Measurements from ENCODE around the gene RNASE1.
"Not testable (repeated sequence)": the region's sequence is repeated elsewhere in the genome, so short reads cannot be mapped to it uniquely, and the experiment has no call there.

RNASE1 gene

DNA sequence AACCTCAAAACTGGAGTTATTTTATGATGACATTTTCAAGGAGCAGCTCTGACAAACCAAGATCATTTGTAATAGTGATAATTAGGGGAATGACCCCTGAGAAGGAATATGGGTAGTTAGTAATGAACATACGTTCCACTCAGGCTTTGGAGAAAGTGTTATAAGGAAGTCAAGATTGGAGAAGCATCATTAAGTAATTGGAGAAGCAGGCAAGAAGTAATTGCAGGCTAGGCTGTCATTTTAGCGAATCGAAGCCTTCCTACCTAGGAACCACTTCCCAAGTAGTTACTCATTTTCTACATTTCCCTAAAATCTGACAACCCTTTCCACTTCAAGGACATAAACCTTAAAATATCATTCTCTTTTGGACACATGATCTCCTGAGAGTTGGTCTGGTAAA lies 33.2 kb downstream of the RNASE1 start:
- no peak for DNase-seq

DNA sequence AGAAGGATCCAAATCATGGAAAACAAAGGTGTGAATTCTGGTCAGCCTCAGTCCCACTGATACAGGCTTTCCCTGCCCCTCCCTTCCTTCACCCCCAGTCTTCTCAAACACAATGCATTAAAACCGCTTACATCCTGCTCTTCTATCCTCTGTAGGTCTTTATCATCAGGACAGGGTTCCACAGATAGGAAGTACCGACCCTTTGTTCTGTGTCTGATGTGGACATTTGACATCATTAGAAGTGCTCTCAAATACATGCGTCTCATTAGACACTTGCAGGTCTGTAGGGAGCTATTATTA lies 34.1 kb downstream of the RNASE1 start:
- DNase-seq = no peak

DNA sequence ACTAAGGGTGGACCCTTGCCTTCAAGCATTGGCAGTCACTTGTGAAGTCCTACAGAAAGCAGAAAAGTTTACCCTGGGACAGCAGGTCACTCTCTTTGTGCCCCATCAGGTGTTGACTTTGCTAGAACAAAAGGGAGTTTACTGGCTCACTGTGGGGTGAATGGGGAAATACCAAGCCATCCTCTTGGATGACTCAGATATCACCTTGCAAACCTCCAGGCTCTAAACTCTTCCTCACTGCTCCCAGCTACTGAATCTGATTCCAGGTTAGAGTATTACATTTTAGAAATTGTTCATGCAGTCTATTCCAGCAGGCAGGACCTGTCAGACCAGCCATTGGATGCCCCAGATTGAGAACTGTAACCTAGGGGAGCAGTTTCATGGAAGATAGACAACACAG lies 41.7 kb downstream of the RNASE1 start:
- DNase-seq = no peak

DNA sequence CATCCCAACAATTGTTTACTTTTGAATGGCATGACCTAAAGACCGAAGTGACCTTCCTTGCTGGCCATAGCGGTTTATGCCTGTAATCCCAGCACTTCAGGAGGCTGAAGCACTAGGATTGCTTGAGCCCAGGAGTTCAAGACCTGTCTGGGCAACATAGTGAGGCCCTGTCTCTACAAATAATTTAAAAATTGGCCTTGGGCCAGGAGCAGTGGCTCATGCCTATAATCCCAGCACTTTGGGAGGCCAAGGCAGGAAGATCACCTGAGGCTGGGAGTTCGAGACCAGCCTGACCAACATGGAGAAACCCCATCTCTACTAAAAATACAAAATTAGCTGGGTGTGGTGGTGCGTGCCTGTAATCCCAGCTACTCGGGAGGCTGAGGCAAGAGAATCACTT lies 43.2 kb downstream of the RNASE1 start:
- DNase-seq = not testable (repeated sequence)

DNA sequence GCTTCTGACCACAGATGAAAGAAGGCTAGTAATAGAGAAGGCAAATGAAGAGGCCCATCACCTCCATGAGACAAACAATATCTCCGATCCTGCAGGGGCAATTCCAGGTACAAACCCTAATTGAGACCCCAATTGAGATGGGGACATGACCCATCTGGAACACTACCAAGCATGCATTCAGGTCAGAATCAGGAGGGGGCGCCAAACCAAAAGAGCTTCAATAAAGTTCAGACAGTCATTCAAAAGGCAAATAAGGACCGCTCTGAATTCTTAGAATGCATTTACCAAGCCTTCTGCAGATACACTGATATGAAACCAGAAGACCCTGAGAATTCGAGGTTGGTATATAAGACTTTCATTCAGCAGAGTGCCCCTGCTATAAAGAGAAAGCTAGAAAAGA lies 44.7 kb downstream of the RNASE1 start:
- no peak for DNase-seq

DNA sequence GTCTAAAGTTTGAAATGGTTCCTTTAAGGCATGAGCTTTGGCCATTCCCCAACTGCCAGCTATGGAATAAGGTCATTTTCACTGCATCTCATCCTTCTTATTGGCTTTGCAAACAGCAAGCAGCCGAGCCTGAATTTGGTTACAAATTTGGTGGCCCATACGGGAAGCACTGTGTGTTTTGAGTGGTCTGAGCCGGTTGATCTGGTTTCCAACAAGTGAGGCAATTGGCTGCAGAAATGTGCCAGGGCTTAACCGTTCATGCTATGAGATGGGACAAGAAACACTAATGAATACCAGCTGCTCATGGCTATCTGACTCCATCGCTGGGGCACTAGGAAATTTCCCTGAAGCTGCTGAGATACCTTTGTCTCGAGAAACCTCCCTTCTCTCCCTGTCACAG lies 47.6 kb downstream of the RNASE1 start:
- DNase-seq = no peak

DNA sequence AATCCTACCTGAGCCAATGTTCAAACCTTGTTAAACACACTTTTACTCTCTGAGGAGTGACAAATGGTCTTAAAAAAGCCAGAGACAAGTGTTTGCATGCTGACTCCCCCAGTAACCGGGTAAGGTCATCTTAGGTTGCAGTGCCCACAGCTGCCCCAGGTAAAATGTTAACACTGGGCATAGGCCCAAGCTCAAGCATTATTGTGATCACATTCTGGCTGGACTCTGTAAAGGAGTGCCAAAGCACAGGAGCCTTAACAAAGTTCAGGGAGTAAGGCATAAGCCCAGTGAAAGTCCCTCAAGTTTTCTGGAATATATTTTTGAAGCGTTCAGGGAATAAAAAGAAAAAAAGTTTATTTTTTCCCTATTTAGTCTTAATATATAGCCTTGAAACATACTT lies 48.3 kb downstream of the RNASE1 start:
- DNase-seq = no peak

DNA sequence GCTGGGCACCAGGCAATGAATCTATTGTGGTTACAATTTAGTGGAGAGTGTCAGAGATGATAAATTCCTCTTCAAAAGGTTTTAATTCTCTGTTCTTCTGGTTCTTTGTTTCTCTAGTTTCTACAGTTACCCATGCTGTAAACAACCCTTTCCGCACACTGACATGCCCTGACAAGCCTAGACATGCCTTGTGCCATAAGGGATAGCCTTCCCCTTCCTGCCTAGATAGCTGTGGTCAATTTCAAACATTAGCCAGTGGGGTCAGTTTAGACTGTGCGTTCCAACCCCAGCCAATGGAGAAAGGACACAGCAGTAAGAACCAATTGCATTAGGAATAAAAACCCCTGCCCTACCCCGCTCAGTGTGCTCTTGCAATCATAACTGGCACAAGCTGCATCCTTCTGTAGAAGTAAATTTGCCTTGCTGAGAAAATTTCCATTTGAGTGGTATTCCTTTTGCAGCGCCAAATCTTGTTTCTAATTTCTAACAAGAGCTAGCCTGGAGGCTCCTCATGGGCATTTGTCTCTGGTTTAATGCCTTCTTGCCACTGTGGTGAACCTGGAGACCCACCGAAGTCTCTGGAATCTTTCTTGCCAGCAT lies 50.6 kb downstream of the RNASE1 start:
- no peak for DNase-seq
